Ammon's horn (tissue), 1 donor: ENCODE results near the gene CDH23.

Experiments used
- DNase-seq: peaks from one replicate; pipeline ENCODE4 v3.0.0-alpha.2; 2016; ENCODE audit warnings: low spot score

CDH23 gene

GRCh38 chr10:71856619-71857018 is 459.9 kb downstream of the CDH23 start:
- DNase-seq: no peak

- peak; percentile 54 for DNase-seq
These were observed 461.5 kb downstream of the CDH23 start for GRCh38 chr10:71857934-71858890.

- DNase-seq: peak; percentile 97
These were observed 463.7 kb downstream of the CDH23 start for GRCh38 chr10:71860243-71861029.

- DNase-seq: no peak
These were observed 466.5 kb downstream of the CDH23 start for GRCh38 chr10:71863203-71863602.

- DNase-seq: no peak
These were observed 468.2 kb downstream of the CDH23 start for GRCh38 chr10:71864911-71865361.
